Measurements from ENCODE around the gene STK25.
"Not testable (repeated sequence)": the region's sequence is repeated elsewhere in the genome, so short reads cannot be mapped to it uniquely, and the experiment has no call there.

Gene STK25

GRCh38 chr2:241514553-241514952 is 6.2 kb upstream of the STK25 start:
- H3K36me3 ChIP-seq (ENCODE audit: insufficient read depth, low read length) = no peaks in the 10 kb centered on the region

GRCh38 chr2:241511091-241511741 is 2.8 kb upstream of the STK25 start:
- Histone ChIP-seq H3K9me3 (ENCODE audit: low read length) (no peaks in the 10 kb centered on the region), H3K4me3 (ENCODE audit: low read length) (no peak overlapping the region), H3K36me3 (ENCODE audit: insufficient read depth, low read length) (no peaks in the 10 kb centered on the region), H3K4me1 (ENCODE audit: insufficient read depth, low read length) (peaks cover 12% of the 10 kb centered on the region), H3K27me3 (ENCODE audit: insufficient read depth, low read length) (no peaks in the 10 kb centered on the region), H2AFZ (ENCODE audit: low read depth, low read length) (no peak overlapping the region)

More at GRCh38 chr2:241514553-241514952, 6.2 kb upstream of the STK25 start:
- Histone ChIP-seq H3K9me3 (ENCODE audit: low read length) (no peaks in the 10 kb centered on the region), H3K4me1 (ENCODE audit: insufficient read depth, low read length) (no peaks in the 10 kb centered on the region), H3K27me3 (ENCODE audit: insufficient read depth, low read length) (no peaks in the 10 kb centered on the region), H3K4me3 (ENCODE audit: low read length) (no peak overlapping the region), H2AFZ (ENCODE audit: low read depth, low read length) (no peak overlapping the region)

DNA sequence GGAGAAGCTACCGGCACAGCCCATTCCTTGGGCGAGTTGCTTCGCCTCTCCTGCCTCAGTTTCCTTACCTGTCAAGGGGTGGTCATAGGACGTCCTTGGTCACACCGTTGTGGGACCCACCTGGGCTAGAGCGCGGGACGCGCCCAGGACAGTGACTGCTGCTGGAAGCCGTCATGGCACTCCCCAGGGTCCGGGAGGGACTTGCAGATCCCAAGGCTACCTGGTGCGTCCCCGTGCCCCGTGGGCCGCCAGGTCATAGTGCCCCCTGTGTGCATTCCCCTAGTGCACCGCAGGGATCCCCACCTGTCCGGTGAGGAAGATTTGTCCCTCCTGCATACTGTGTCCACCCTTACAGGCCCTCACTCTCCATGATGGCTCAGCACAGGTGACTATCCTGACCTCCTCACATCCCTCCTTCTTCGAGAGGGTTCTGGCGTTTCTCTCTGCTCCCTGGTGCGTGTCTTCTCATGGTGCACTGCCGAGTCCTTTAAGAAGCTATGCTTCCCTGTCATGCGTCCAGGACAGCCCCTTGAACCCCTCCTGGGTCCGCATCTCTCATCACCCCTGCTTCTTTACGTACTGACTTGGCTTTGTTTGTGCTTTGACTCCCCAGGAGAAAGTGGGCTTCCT is 886 bp upstream of the STK25 start:
- no peaks in the 10 kb centered on the region for H3K9me3 ChIP-seq (ENCODE audit: low read length)
- peak overlapping the region; percentile 95 for H3K4me3 ChIP-seq (ENCODE audit: low read length)
- H3K27me3 ChIP-seq (ENCODE audit: insufficient read depth, low read length) = no peaks in the 10 kb centered on the region
- peaks cover 12% of the 10 kb centered on the region for H3K4me1 ChIP-seq (ENCODE audit: insufficient read depth, low read length)
- peak overlapping the region; percentile 80 for H2AFZ ChIP-seq (ENCODE audit: low read depth, low read length)
- peaks cover 3% of the 10 kb centered on the region for H3K36me3 ChIP-seq (ENCODE audit: insufficient read depth, low read length)

- peaks cover 9% of the 10 kb centered on the region for H3K36me3 ChIP-seq (ENCODE audit: insufficient read depth, low read length)
- no peaks in the 10 kb centered on the region for H3K9me3 ChIP-seq (ENCODE audit: low read length)
- peak overlapping the region; percentile 95 for H3K4me3 ChIP-seq (ENCODE audit: low read length)
- peaks cover 12% of the 10 kb centered on the region for H3K4me1 ChIP-seq (ENCODE audit: insufficient read depth, low read length)
- no peaks in the 10 kb centered on the region for H3K27me3 ChIP-seq (ENCODE audit: insufficient read depth, low read length)
- no peak overlapping the region for H2AFZ ChIP-seq (ENCODE audit: low read depth, low read length)
Measured at GRCh38 chr2:241507430-241508239, 749 bp downstream of the STK25 start.

GRCh38 chr2:241506793-241507429 is 1.5 kb downstream of the STK25 start:
- H3K4me1 ChIP-seq (ENCODE audit: insufficient read depth, low read length) = peaks cover 12% of the 10 kb centered on the region
- H3K27me3 ChIP-seq (ENCODE audit: insufficient read depth, low read length) = no peaks in the 10 kb centered on the region
- no peak overlapping the region for H2AFZ ChIP-seq (ENCODE audit: low read depth, low read length)
- peak overlapping the region; percentile 95 for H3K4me3 ChIP-seq (ENCODE audit: low read length)
- peaks cover 9% of the 10 kb centered on the region for H3K36me3 ChIP-seq (ENCODE audit: insufficient read depth, low read length)
- no peaks in the 10 kb centered on the region for H3K9me3 ChIP-seq (ENCODE audit: low read length)

DNA sequence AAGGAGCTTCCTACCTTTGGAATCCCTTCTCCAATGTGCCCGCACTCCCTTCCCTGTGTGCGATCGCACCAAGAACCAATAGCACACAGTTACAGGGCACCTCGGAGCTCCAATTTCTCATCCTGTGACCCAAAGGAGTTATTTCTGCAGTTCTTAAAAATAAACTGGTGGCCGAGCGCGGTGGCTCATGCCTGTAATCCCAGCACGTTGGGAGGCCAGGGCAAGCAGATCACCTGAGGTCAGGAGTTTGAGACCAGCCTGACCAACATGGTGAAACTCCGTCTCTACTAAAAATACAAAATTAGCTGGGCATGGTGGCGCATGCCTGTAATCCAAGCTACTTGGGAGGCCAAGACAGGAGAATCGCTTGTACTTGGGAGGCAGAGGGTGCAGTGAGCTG is 2.1 kb downstream of the STK25 start:
- not testable (repeated sequence) for H3K4me3 ChIP-seq (ENCODE audit: low read length); H2AFZ ChIP-seq (ENCODE audit: low read depth, low read length); H3K27me3 ChIP-seq (ENCODE audit: insufficient read depth, low read length); H3K9me3 ChIP-seq (ENCODE audit: low read length)
- peaks cover 12% of the 10 kb centered on the region for H3K4me1 ChIP-seq (ENCODE audit: insufficient read depth, low read length)
- H3K36me3 ChIP-seq (ENCODE audit: insufficient read depth, low read length) = peaks cover 14% of the 10 kb centered on the region

- no peak overlapping the region for H2AFZ ChIP-seq (ENCODE audit: low read depth, low read length)
- peaks cover 19% of the 10 kb centered on the region for H3K36me3 ChIP-seq (ENCODE audit: insufficient read depth, low read length)
- H3K9me3 ChIP-seq (ENCODE audit: low read length) = no peaks in the 10 kb centered on the region
- no peaks in the 10 kb centered on the region for H3K27me3 ChIP-seq (ENCODE audit: insufficient read depth, low read length)
- peaks cover 12% of the 10 kb centered on the region for H3K4me1 ChIP-seq (ENCODE audit: insufficient read depth, low read length)
- H3K4me3 ChIP-seq (ENCODE audit: low read length) = no peak overlapping the region
Measured at GRCh38 chr2:241505781-241506201, 2.6 kb downstream of the STK25 start.

DNA sequence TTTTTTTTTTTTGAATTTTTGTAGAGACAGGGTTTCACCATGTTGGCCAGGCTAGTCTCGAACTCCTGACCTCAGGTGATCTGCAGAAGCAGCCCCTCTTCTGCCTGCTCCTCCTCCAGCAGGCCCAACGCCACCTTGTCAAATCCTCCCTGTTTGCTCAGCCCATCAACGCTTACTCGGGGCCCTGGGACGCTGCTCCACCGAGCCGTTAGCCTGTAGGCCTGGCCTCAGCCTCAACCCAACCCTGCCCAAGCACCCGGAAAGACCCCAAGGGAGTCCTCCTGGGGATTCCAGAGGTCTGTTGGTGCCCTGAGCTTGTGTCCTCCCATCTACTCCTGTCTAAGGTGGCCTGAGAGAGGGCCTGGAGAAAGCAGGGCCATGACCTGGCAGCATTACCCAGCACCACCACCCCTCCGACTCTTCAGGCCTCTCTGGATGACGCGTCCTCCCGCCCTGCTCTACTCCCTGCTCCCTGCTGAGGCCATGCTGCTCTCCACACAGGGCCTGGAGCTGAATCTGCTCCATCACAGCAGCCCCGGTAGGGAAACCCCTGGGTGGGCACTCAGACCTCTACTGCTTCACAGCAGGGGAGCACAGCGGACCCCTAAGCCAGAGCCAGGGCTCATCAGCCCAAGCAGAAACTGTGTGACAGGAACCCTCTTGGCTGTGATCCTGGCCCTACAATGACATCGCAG is 3.2 kb downstream of the STK25 start:
- Histone ChIP-seq H3K4me1 (ENCODE audit: insufficient read depth, low read length) (peaks cover 12% of the 10 kb centered on the region), H3K9me3 (ENCODE audit: low read length) (no peaks in the 10 kb centered on the region), H3K36me3 (ENCODE audit: insufficient read depth, low read length) (peaks cover 24% of the 10 kb centered on the region)

GRCh38 chr2:241503776-241504392 is 4.5 kb downstream of the STK25 start:
- Histone ChIP-seq H3K9me3 (ENCODE audit: low read length) (no peaks in the 10 kb centered on the region), H3K27me3 (ENCODE audit: insufficient read depth, low read length) (no peaks in the 10 kb centered on the region), H3K4me1 (ENCODE audit: insufficient read depth, low read length) (peaks cover 12% of the 10 kb centered on the region), H3K36me3 (ENCODE audit: insufficient read depth, low read length) (peaks cover 37% of the 10 kb centered on the region), H3K4me3 (ENCODE audit: low read length) (no peak overlapping the region), H2AFZ (ENCODE audit: low read depth, low read length) (no peak overlapping the region)

More for the DNA sequence above, 3.2 kb downstream of the STK25 start:
- Histone ChIP-seq H3K4me3 (ENCODE audit: low read length) (no peak overlapping the region), H2AFZ (ENCODE audit: low read depth, low read length) (no peak overlapping the region), H3K27me3 (ENCODE audit: insufficient read depth, low read length) (no peaks in the 10 kb centered on the region)

GRCh38 chr2:241502281-241502680 is 6.1 kb downstream of the STK25 start:
- Histone ChIP-seq H3K9me3 (ENCODE audit: low read length) (no peaks in the 10 kb centered on the region), H3K4me3 (ENCODE audit: low read length) (no peak overlapping the region), H2AFZ (ENCODE audit: low read depth, low read length) (no peak overlapping the region), H3K4me1 (ENCODE audit: insufficient read depth, low read length) (peaks cover 7% of the 10 kb centered on the region), H3K36me3 (ENCODE audit: insufficient read depth, low read length) (peaks cover 53% of the 10 kb centered on the region), H3K27me3 (ENCODE audit: insufficient read depth, low read length) (no peaks in the 10 kb centered on the region)

- Histone ChIP-seq H3K27me3 (ENCODE audit: insufficient read depth, low read length) (no peaks in the 10 kb centered on the region), H2AFZ (ENCODE audit: low read depth, low read length) (no peak overlapping the region), H3K36me3 (ENCODE audit: insufficient read depth, low read length) (peaks cover 60% of the 10 kb centered on the region), H3K9me3 (ENCODE audit: low read length) (no peaks in the 10 kb centered on the region), H3K4me3 (ENCODE audit: low read length) (no peak overlapping the region), H3K4me1 (ENCODE audit: insufficient read depth, low read length) (no peaks in the 10 kb centered on the region)
Measured at GRCh38 chr2:241501551-241501950, 6.8 kb downstream of the STK25 start.

GRCh38 chr2:241501099-241501541 is 7.3 kb downstream of the STK25 start:
- no peaks in the 10 kb centered on the region for H3K27me3 ChIP-seq (ENCODE audit: insufficient read depth, low read length)
- H3K4me1 ChIP-seq (ENCODE audit: insufficient read depth, low read length) = no peaks in the 10 kb centered on the region
- no peak overlapping the region for H3K4me3 ChIP-seq (ENCODE audit: low read length)
- H2AFZ ChIP-seq (ENCODE audit: low read depth, low read length) = no peak overlapping the region
- H3K36me3 ChIP-seq (ENCODE audit: insufficient read depth, low read length) = peaks cover 64% of the 10 kb centered on the region
- no peaks in the 10 kb centered on the region for H3K9me3 ChIP-seq (ENCODE audit: low read length)
